ENCODE data around the gene IP6K2. TPM values are rescaled to one million over a fixed set of nuclear protein-coding genes. Genes with fewer than 3 reads are reported as not detected.
A peak's percentile ranks its signal among the peaks of the same experiment; 100 is the strongest.

The IP6K2 gene
- total and polyA plus RNA-seq, 10 of the 15 experiments (the other 5 are each of a cell fraction or from before 2014, with no cell fraction given), result 25.8 to 95.9 (median 69.0) TPM

DNA sequence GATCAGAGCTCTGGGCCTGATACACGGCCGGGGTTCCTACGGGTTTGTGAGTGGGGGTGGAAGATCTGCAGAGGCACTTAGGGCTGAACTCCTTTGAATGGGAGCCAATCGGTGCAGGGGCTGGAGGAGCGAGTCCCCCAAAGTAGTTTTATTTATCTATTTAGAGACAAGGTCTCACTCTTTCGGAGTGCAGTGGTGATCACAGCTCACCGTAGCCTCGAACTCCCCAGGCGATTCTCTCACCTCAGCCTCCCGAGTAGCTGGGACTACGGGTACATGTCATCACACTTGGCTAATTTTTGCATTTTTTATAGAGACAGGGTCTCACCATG is 52.7 kb downstream of the IP6K2 start:
- SMC1A ChIA-PET (ENCODE audit: uncharacterized antibody, unreplicated experiment), result interaction anchor here (0.5 kb wide), 1 partner anchor 10 kb away, joined by 3 read pairs; no protein-coding TSS in a partner anchor
- H4K20me1 ChIP-seq (ENCODE audit: control insufficient read depth, insufficient read depth), result no peaks in the 10 kb centered on the region
- in situ Hi-C loops (cut with MboI) (no loop called here), intact Hi-C loops (cut with micrococcal nuclease; ENCODE audit: unreplicated experiment) (no loop called here)
- H3K9me3 ChIP-seq (replicated peaks; ENCODE audit: control insufficient read depth, insufficient read depth, low read length), result no peaks in the 10 kb centered on the region; the same call in 1 of the 3 replicates
- RAD21 ChIA-PET (ENCODE audit: unreplicated experiment), result no interaction called here
- BruUV-seq (replicated peaks), result no TSS peak
- ATAC-seq (no peak), FAIRE-seq (no peak), DNase-seq (ENCODE audit: low read depth, low spot score) (no peak)
- WGBS (ENCODE audit: insufficient coverage, insufficient replicate concordance, low lambda C conversion rate, missing lambda C conversion rate), result 27% methylated on average over 11 of the region's 11 CpGs
- POLR2A ChIA-PET, result interaction anchor here (1.3 kb wide), 1 partner anchor 108 kb away, joined by 3 read pairs; the partner anchor contains the start of gene PFKFB4
- H2AFZ ChIP-seq (ENCODE audit: control insufficient read depth, low read depth, low read length), result no peak overlapping the region
- no peak overlapping the region for H3K4me2 ChIP-seq (ENCODE audit: control insufficient read depth, insufficient read depth)
- no peak overlapping the region for H3K9ac ChIP-seq (ENCODE audit: control insufficient read depth, insufficient read depth, low read length)
- no peak overlapping the region for H3K4me3 ChIP-seq
- 0 out of 2 replicates have a peak, but pooled peaks have one; percentile 5 for TF ChIP-seq JUNB (IDR thresholded peaks at IDR 0.05)
- TF ChIP-seq, protein P1, sequence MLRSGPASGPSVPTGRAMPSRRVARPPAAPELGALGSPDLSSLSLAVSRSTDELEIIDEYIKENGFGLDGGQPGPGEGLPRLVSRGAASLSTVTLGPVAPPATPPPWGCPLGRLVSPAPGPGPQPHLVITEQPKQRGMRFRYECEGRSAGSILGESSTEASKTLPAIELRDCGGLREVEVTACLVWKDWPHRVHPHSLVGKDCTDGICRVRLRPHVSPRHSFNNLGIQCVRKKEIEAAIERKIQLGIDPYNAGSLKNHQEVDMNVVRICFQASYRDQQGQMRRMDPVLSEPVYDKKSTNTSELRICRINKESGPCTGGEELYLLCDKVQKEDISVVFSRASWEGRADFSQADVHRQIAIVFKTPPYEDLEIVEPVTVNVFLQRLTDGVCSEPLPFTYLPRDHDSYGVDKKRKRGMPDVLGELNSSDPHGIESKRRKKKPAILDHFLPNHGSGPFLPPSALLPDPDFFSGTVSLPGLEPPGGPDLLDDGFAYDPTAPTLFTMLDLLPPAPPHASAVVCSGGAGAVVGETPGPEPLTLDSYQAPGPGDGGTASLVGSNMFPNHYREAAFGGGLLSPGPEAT (IDR thresholded peaks at IDR 0.05; ENCODE audit: low read depth), result no peak
- H3K4me1 ChIP-seq (ENCODE audit: control insufficient read depth, insufficient read depth, low read length), result peaks cover 9% of the 10 kb centered on the region
- H3K79me2 ChIP-seq (ENCODE audit: control insufficient read depth, insufficient read depth, low read length), result no peaks in the 10 kb centered on the region
- CTCF ChIA-PET, result interaction anchor here (0.5 to 2.2 kb wide), 5 partner anchors 13 to 137 kb away, joined by 3 to 6 read pairs (median 3); no protein-coding TSS in a partner anchor
- H3K27ac ChIP-seq (ENCODE audit: control insufficient read depth, insufficient read depth), result no peak overlapping the region
- H3K27me3 ChIP-seq (replicated peaks in 1 of 2; ENCODE audit: control insufficient read depth in 2 of 2, insufficient read depth in 2 of 2, low read length in 1 of 2), result peaks cover 0 to 3% of the 10 kb centered on the region in 2 experiments; a peak in 1 of 4 replicates
- no peaks in the 10 kb centered on the region for H3K36me3 ChIP-seq (ENCODE audit: control insufficient read depth in 2 of 2, insufficient read depth in 2 of 2, low read length in 1 of 2)

All from GM12878 (cell line).